Measurements from ENCODE around the gene DUOXA1.

The DUOXA1 gene
- 0 to 0.97 (median 0.13) reads per million in 9 experiments for total RNA-seq

GRCh38 chr15:45129651-45130129 is at the start of gene DUOXA1, which contains the start of gene DUOX1:
Gene DUOXA1 (minus strand): TSS chr15:45129879. CDS start chr15:45123014, 6,865 bp downstream.
Gene DUOX1 (plus strand): TSS chr15:45129994. CDS start chr15:45131967, 1,973 bp downstream.
- Mint-ChIP-seq H3K9me3 (no peaks in the 10 kb centered on the region), H3K4me1 (ENCODE audit: low read depth in 2 of 2) (peaks cover 4% of the 10 kb centered on the region in 2 donors), H3K4me3 (peak within 1 kb of the TSS; percentile 23 to 25), H3K27ac (no peak within 1 kb of the TSS), H3K36me3 (ENCODE audit: insufficient read depth) (peaks cover 4% of the 10 kb centered on the region), H3K27me3 (peaks cover 81 to 84% of the 10 kb centered on the region in 2 donors)
- DNase-seq (no peak), ATAC-seq (replicated peaks) (peak; percentile 83)

- no peak overlapping the region for H3K27ac Mint-ChIP-seq
- no peaks in the 10 kb centered on the region for H3K9me3 Mint-ChIP-seq
- peaks cover 10 to 15% of the 10 kb centered on the region in 2 donors for H3K4me1 Mint-ChIP-seq (ENCODE audit: low read depth in 2 of 2)
- H3K27me3 Mint-ChIP-seq, result no peaks in the 10 kb centered on the region
- H3K4me3 Mint-ChIP-seq, result no peak overlapping the region
- no peak for ATAC-seq (replicated peaks)
- no peaks in the 10 kb centered on the region for H3K36me3 Mint-ChIP-seq (ENCODE audit: insufficient read depth)
- no peak for DNase-seq
Observed at GRCh38 chr15:45177285-45177684, 47.6 kb upstream of the DUOXA1 start.

- no peaks in the 10 kb centered on the region for H3K36me3 Mint-ChIP-seq (ENCODE audit: insufficient read depth)
- H3K4me1 Mint-ChIP-seq (ENCODE audit: low read depth in 2 of 2), result no peaks in the 10 kb centered on the region
- DNase-seq (no peak), ATAC-seq (replicated peaks) (no peak)
- H3K27ac Mint-ChIP-seq, result no peak overlapping the region
- H3K4me3 Mint-ChIP-seq, result no peak overlapping the region
- H3K27me3 Mint-ChIP-seq, result no peaks in the 10 kb centered on the region
- H3K9me3 Mint-ChIP-seq, result no peaks in the 10 kb centered on the region
Observed at GRCh38 chr15:45174577-45174976, 44.9 kb upstream of the DUOXA1 start.

- Mint-ChIP-seq H3K27me3 (no peaks in the 10 kb centered on the region), H3K27ac (no peak overlapping the region), H3K36me3 (ENCODE audit: insufficient read depth) (no peaks in the 10 kb centered on the region), H3K9me3 (no peaks in the 10 kb centered on the region), H3K4me3 (no peak overlapping the region), H3K4me1 (ENCODE audit: low read depth in 2 of 2) (no peaks in the 10 kb centered on the region)
- ATAC-seq (replicated peaks) (no peak), DNase-seq (no peak)
Observed at GRCh38 chr15:45174069-45174468, 44.4 kb upstream of the DUOXA1 start.

GRCh38 chr15:45171912-45172311 is 42.2 kb upstream of the DUOXA1 start:
- no peaks in the 10 kb centered on the region for H3K9me3 Mint-ChIP-seq
- H3K4me1 Mint-ChIP-seq (ENCODE audit: low read depth in 2 of 2), result no peaks in the 10 kb centered on the region
- ATAC-seq (replicated peaks) (no peak), DNase-seq (no peak)
- H3K36me3 Mint-ChIP-seq (ENCODE audit: insufficient read depth), result no peaks in the 10 kb centered on the region
- no peak overlapping the region for H3K27ac Mint-ChIP-seq
- no peak overlapping the region for H3K4me3 Mint-ChIP-seq
- no peaks in the 10 kb centered on the region for H3K27me3 Mint-ChIP-seq

- ATAC-seq (replicated peaks) (no peak), DNase-seq (no peak)
- Mint-ChIP-seq H3K4me1 (ENCODE audit: low read depth in 2 of 2) (peaks cover 4 to 14% of the 10 kb centered on the region in 2 donors), H3K27ac (no peak overlapping the region), H3K36me3 (ENCODE audit: insufficient read depth) (no peaks in the 10 kb centered on the region), H3K27me3 (no peaks in the 10 kb centered on the region), H3K9me3 (no peaks in the 10 kb centered on the region), H3K4me3 (no peak overlapping the region)
Observed at GRCh38 chr15:45169608-45170480, 40.2 kb upstream of the DUOXA1 start.

GRCh38 chr15:45168751-45169551 is 39.3 kb upstream of the DUOXA1 start:
- Mint-ChIP-seq H3K4me3 (no peak overlapping the region), H3K9me3 (no peaks in the 10 kb centered on the region), H3K36me3 (ENCODE audit: insufficient read depth) (no peaks in the 10 kb centered on the region), H3K4me1 (ENCODE audit: low read depth in 2 of 2) (peaks cover 4 to 14% of the 10 kb centered on the region in 2 donors), H3K27me3 (no peaks in the 10 kb centered on the region), H3K27ac (peak overlapping the region; percentile 86 to 88)
- DNase-seq, result no peak
- no peak for ATAC-seq (replicated peaks)

- H3K36me3 Mint-ChIP-seq (ENCODE audit: insufficient read depth), result no peaks in the 10 kb centered on the region
- no peak overlapping the region for H3K4me3 Mint-ChIP-seq
- no peaks in the 10 kb centered on the region for H3K9me3 Mint-ChIP-seq
- no peak for DNase-seq
- H3K27ac Mint-ChIP-seq, result peak overlapping the region; percentile 86 to 88
- H3K27me3 Mint-ChIP-seq, result no peaks in the 10 kb centered on the region
- ATAC-seq (replicated peaks), result no peak
- peaks cover 5 to 15% of the 10 kb centered on the region in 2 donors for H3K4me1 Mint-ChIP-seq (ENCODE audit: low read depth in 2 of 2)
Observed at GRCh38 chr15:45168286-45168685, 38.6 kb upstream of the DUOXA1 start.

- Mint-ChIP-seq H3K9me3 (no peaks in the 10 kb centered on the region), H3K4me1 (ENCODE audit: low read depth in 2 of 2) (peaks cover 8 to 19% of the 10 kb centered on the region in 2 donors), H3K27ac (peak overlapping the region; percentile 86 to 88), H3K4me3 (peak overlapping the region; percentile 73 to 77), H3K27me3 (no peaks in the 10 kb centered on the region), H3K36me3 (ENCODE audit: insufficient read depth) (no peaks in the 10 kb centered on the region)
- DNase-seq (no peak), ATAC-seq (replicated peaks) (no peak)
Observed at GRCh38 chr15:45167631-45168205, 38.0 kb upstream of the DUOXA1 start.

- Mint-ChIP-seq H3K4me3 (peak overlapping the region; percentile 73 to 77), H3K36me3 (ENCODE audit: insufficient read depth) (no peaks in the 10 kb centered on the region), H3K4me1 (ENCODE audit: low read depth in 2 of 2) (peaks cover 8 to 19% of the 10 kb centered on the region in 2 donors), H3K27ac (peak overlapping the region; percentile 86 to 88), H3K27me3 (no peaks in the 10 kb centered on the region), H3K9me3 (no peaks in the 10 kb centered on the region)
- ATAC-seq (replicated peaks), result peak; percentile 94
- DNase-seq, result peak; percentile 73 to 79 (median 75)
Observed at GRCh38 chr15:45166834-45167630, 37.4 kb upstream of the DUOXA1 start.

GRCh38 chr15:45165536-45165935 is 35.9 kb upstream of the DUOXA1 start:
- DNase-seq, result no peak
- H3K27me3 Mint-ChIP-seq, result no peaks in the 10 kb centered on the region
- no peak for ATAC-seq (replicated peaks)

GRCh38 chr15:45164914-45165313 is 35.2 kb upstream of the DUOXA1 start:
- DNase-seq (no peak), ATAC-seq (replicated peaks) (no peak)
- Mint-ChIP-seq H3K27me3 (no peaks in the 10 kb centered on the region), H3K36me3 (ENCODE audit: insufficient read depth) (peaks cover 3% of the 10 kb centered on the region), H3K9me3 (no peaks in the 10 kb centered on the region), H3K4me1 (ENCODE audit: low read depth in 2 of 2) (peaks cover 12 to 25% of the 10 kb centered on the region in 2 donors), H3K27ac (peak overlapping the region; percentile 17 to 44), H3K4me3 (peak overlapping the region; percentile 57 to 73)

More at GRCh38 chr15:45165536-45165935, 35.9 kb upstream of the DUOXA1 start:
- Mint-ChIP-seq H3K4me1 (ENCODE audit: low read depth in 2 of 2) (peaks cover 12 to 23% of the 10 kb centered on the region in 2 donors), H3K36me3 (ENCODE audit: insufficient read depth) (no peaks in the 10 kb centered on the region), H3K27ac (peak overlapping the region; percentile 49 to 75), H3K9me3 (no peaks in the 10 kb centered on the region), H3K4me3 (peak overlapping the region; percentile 57 to 73)
